ENCODE data around the gene THAP7. TPM values are rescaled to one million over a fixed set of nuclear protein-coding genes. Genes with fewer than 3 reads are reported as not detected.
"Not testable (repeated sequence)": the region's sequence is repeated elsewhere in the genome, so short reads cannot be mapped to it uniquely, and the experiment has no call there.

Gene THAP7
- total RNA-seq, 1 donor from 2014 or later: 37.0 TPM

DNA sequence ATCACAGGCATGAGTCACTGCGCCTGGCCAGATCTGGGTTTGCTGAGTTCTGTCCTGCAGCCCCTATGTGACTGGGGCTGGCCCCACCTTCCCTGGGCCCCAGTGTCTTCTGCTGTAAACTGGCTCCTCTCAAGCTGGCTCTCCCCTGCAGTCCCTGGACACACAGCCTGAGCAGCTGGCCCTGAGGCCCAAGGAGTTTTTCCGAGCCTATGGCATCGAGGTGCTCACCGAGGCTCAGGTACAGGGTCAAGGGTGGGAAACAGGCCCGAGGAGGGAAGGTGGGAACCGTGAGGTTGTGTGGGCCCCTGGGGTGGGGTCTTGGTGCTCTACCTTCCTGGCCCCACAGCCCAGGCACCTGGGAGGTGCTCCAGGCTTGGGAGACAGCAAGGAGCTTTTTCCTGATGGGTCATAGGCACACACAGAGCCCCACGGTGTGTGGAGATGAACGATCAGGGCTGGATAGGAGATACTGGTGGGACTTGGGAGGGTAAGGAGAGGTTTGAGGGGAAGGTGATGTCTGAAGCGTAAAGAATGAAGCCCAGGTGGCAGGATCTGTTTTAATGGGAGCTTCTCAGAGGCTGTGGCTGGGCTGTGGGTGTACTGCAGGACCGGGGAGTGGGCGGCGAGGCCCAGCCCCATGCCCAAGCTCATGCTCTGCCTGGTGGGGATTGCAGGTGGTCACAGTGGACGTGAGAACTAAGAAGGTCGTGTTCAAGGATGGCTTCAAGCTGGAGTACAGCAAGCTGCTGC lies 26.2 kb downstream of the THAP7 start:
- TF ChIP-seq, protein P1, sequence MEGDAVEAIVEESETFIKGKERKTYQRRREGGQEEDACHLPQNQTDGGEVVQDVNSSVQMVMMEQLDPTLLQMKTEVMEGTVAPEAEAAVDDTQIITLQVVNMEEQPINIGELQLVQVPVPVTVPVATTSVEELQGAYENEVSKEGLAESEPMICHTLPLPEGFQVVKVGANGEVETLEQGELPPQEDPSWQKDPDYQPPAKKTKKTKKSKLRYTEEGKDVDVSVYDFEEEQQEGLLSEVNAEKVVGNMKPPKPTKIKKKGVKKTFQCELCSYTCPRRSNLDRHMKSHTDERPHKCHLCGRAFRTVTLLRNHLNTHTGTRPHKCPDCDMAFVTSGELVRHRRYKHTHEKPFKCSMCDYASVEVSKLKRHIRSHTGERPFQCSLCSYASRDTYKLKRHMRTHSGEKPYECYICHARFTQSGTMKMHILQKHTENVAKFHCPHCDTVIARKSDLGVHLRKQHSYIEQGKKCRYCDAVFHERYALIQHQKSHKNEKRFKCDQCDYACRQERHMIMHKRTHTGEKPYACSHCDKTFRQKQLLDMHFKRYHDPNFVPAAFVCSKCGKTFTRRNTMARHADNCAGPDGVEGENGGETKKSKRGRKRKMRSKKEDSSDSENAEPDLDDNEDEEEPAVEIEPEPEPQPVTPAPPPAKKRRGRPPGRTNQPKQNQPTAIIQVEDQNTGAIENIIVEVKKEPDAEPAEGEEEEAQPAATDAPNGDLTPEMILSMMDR (conservative IDR thresholded peaks at IDR 0.05): no peak
- H3K4me1 Mint-ChIP-seq: peaks cover 32% of the 10 kb centered on the region
- H3K27me3 Mint-ChIP-seq (ENCODE audit: low read depth): no peaks in the 10 kb centered on the region
- DNase-seq (ENCODE audit: low read depth, low spot score): no peak
- no peaks in the 10 kb centered on the region for H3K36me3 Mint-ChIP-seq (ENCODE audit: low read depth)
- no peaks in the 10 kb centered on the region for H3K9me3 Mint-ChIP-seq
- H3K4me3 Mint-ChIP-seq: no peak overlapping the region
- no peak overlapping the region for H3K27ac Mint-ChIP-seq (ENCODE audit: unreplicated experiment)

DNA sequence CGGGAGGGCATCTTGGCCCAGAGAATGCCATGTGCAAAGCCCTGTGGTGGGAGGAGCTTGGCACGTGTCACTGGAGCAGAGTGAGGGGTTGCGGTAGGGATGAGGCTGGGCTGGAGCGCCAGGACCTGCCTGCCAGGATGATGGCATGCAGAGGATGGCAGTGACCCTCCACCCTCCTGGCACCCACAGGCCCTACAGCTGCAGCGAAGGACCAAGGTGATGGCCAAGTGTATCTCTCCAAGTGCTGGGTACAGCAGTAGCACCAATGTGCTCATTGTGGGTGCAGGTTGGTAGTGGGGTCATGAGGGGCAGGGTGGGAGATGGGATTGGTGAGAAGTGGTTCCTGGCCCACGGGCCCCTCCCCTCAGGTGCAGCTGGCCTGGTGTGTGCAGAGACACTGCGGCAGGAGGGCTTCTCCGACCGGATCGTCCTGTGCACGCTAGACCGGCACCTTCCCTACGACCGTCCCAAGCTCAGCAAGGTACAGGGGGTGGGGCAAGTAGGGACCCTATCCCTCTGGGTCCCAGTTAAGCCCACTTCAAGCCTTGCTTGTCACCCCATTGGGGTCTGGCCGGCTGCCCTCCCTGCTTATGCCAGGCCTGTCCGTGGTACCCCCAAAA lies 27.5 kb downstream of the THAP7 start:
- Mint-ChIP-seq H3K27me3 (ENCODE audit: low read depth) (no peaks in the 10 kb centered on the region), H3K4me1 (peaks cover 20% of the 10 kb centered on the region), H3K27ac (ENCODE audit: unreplicated experiment) (peak overlapping the region; percentile 57), H3K4me3 (no peak overlapping the region), H3K9me3 (no peaks in the 10 kb centered on the region), H3K36me3 (ENCODE audit: low read depth) (no peaks in the 10 kb centered on the region)
- TF ChIP-seq, protein P1 (conservative IDR thresholded peaks at IDR 0.05): no peak
- no peak for DNase-seq (ENCODE audit: low read depth, low spot score)

DNA sequence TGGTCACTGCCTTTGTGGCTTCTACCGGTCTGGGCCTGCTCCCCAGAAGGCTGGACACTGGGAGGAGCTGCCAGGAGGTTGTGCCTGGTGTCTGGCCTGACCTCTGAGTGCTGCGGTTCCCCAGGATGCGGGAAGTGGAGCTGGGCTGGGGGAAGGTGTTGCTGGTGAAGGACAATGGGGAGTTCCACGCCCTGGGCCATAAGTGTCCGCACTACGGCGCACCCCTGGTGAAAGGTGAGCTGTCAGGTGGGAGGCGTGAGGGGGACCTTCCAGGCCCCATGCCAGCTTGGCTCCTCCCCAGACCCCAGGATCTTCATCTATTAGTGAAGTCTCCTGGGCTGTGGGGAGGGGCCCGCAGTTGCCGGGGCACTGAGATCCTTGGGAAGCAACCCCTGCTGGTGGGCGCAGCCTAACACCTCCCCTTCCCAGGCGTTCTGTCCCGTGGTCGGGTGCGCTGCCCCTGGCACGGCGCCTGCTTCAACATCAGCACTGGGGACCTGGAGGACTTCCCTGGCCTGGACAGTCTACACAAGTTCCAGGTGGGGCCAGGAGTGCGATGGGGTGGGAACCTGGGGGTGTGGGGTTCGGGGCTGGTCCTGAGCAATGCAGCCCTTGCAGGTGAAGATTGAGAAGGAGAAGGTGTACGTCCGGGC lies 28.2 kb downstream of the THAP7 start:
- no peak overlapping the region for H3K4me3 Mint-ChIP-seq
- H3K27me3 Mint-ChIP-seq (ENCODE audit: low read depth): no peaks in the 10 kb centered on the region
- DNase-seq (ENCODE audit: low read depth, low spot score): no peak
- H3K27ac Mint-ChIP-seq (ENCODE audit: unreplicated experiment): peak overlapping the region; percentile 62
- H3K9me3 Mint-ChIP-seq: no peaks in the 10 kb centered on the region
- H3K4me1 Mint-ChIP-seq: peaks cover 15% of the 10 kb centered on the region
- TF ChIP-seq, protein P1 (conservative IDR thresholded peaks at IDR 0.05): no peak
- H3K36me3 Mint-ChIP-seq (ENCODE audit: low read depth): no peaks in the 10 kb centered on the region

GRCh38 chr22:20972933-20973577 lies 28.9 kb downstream of the THAP7 start:
- Mint-ChIP-seq H3K4me1 (peaks cover 18% of the 10 kb centered on the region), H3K36me3 (ENCODE audit: low read depth) (no peaks in the 10 kb centered on the region), H3K27ac (ENCODE audit: unreplicated experiment) (peak overlapping the region; percentile 81), H3K9me3 (no peaks in the 10 kb centered on the region), H3K27me3 (ENCODE audit: low read depth) (no peaks in the 10 kb centered on the region), H3K4me3 (no peak overlapping the region)
- DNase-seq (ENCODE audit: low read depth, low spot score): no peak
- TF ChIP-seq, protein P1 (conservative IDR thresholded peaks at IDR 0.05): no peak

DNA sequence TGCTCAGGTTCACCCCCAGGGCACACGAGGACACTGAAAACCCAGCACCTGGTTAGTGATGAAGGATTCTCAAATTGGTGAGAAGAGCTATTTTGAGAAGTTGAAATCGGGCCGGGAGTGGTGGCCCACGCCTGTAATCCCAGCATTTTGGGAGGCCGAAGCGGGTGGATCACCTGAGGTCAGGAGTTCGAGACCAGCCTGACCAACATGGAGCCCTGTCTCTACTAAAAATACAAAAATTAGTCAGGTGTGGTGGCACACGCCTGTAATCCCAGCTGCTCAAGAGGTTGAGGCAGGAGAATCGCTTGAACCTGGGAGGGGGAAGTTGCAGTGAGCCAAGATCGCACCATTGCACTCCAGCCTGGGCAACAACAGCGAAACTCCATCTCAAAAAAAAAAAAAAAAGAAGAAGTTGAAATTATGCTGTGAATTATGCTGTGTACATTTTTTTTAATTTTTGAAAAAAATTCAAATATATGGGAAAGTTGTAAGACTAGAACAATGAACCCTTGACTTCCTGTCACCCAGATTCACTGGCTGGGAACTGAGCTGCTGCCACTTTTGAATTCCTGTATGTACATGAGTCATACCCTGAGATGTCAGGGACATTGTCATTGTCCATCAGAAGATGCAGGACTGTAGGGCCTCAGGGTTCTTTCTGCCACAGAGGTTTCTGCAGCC lies 29.8 kb downstream of the THAP7 start:
- H3K27me3 Mint-ChIP-seq (ENCODE audit: low read depth); DNase-seq (ENCODE audit: low read depth, low spot score); H3K36me3 Mint-ChIP-seq (ENCODE audit: low read depth); H3K9me3 Mint-ChIP-seq: not testable (repeated sequence)
- Mint-ChIP-seq H3K4me3 (peak overlapping the region; percentile 24), H3K27ac (ENCODE audit: unreplicated experiment) (peak overlapping the region; percentile 81), H3K4me1 (peaks cover 19% of the 10 kb centered on the region)

All from neural crest cell (in vitro differentiated cells).